NCI-H2029 treated with DMSO at 0.1 percent for 48 hours (cell line): ENCODE measurements around the gene PSMB11.

ENCODE experiments used
- DNase-seq: peaks from one replicate; lab custom pipeline; 2025; lab: John Stamatoyannopoulos, UW

Gene PSMB11

GRCh38 chr14:23015618-23016017 lies 26.4 kb upstream of the PSMB11 start:
- DNase-seq, result no peak

DNA sequence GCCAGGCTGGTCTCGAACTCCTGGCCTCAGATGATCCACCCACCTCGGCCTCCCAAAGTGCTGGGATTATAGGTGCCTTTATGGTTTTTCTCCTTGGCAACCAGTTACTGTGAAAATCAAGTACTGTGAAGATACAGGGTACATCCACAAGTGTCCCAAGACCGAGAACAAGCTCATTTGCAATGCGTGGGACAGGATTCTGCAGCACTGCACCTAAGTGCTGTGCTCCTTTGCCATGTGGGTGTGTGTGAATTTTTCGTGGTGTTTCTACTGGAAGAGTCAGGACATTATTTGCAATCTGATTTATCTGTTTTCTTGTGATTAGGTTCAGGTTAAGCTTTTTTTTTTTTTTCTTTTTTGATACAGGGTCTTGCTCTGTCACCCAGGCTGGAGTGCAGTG lies 24.9 kb upstream of the PSMB11 start:
- DNase-seq, result no peak

DNA sequence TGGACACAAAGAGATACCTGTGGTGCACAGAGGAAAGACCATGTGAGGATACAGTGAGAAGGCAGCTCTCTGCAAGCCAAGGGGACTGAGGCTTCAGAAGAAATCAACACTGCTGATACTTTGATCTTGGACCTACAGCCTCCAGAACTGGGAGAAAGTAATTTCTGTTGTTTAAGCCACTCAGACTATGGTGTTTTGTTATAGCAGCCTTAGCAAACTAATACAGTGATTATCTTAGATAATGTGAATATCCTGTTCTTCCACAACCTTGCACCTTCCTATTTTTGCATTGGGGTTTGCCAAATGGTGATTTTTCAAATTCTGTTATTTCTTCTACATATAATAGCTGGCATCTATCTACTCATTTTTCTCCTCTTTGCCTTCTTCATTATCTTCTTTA lies 23.9 kb upstream of the PSMB11 start:
- no peak for DNase-seq

DNA sequence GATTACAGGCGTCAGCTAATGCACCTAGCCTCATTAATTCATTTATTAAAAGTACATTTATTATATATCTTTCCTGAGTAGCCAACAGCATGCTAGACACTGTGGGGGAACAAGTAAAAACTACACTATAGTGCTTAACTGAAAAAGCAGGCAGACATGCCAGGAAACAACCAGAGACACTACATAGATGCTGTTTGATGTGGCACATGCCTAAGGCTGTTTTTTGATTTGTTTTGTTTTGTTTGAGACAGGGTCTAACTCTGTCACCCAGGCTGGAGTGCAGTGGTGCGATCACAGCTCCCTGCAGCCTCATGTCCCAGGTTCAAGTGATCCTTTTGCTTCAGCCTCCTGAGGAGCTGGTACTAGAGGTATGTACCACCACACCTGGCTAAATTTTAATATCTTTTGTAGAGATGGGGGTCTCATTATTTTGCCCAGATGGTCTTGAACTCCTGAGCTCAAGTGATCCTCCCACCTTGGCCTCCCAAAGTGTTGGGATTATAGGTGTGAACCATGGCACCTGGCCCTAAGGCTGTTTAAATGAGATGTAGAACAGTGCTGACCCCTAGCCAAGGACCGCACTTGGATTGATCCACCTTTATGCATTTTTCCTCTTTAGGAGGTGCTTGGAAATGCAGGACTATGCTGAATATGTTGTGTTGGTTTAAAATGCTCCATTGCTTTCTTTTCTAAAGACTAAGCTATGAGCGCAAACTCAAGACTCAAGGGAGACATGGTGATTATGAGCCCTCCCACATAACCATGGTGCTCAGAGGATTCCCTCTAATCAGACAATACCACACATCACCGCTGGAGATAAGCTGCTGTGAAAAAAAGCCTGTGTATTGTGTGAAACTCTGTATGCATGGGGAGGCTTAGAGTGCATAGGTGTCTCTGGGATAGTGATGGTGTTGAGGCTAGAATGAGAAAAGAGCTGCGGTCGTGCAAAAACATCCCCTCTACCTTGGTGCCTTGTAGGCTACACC lies 21.6 kb upstream of the PSMB11 start:
- no peak for DNase-seq

GRCh38 chr14:23021434-23021833 lies 20.6 kb upstream of the PSMB11 start:
- DNase-seq, result no peak

GRCh38 chr14:23021889-23022442 lies 20.0 kb upstream of the PSMB11 start:
- DNase-seq, result no peak

DNA sequence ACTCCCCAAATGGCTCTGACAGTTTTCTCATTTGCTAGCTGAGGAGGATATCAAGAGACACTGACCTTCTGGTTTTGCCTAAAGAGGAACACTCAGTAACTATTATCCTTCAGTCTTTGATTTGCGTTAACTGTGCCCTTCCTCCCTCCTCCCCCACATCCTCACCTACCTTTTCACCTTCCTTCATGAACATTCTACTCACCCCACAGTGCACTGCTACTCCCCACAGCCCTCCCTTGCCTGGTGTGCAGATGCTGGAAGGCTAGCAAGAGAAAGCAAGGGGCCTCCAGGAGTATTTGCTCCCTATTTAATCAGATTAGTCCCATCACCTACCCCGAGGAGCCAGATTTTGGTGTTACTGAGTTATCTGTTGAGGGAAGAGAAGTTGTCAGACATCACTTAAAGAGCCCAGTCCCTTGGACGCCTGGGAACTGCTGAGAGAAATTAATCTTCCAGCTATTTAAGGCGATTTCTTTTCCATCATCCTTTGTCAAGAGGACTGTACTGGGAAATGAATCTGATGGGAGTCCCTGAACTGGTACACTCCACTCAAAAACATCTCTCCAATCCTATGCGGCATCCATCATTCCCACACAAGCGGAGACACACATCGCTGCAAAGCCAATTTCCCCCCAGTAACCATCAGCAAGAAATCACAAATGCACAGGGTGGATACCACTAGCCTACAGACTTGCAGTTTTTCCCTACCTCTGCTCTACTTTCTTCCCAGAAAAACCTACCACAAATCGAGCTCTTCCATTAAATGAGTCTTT lies 18.8 kb upstream of the PSMB11 start:
- DNase-seq, result no peak

DNA sequence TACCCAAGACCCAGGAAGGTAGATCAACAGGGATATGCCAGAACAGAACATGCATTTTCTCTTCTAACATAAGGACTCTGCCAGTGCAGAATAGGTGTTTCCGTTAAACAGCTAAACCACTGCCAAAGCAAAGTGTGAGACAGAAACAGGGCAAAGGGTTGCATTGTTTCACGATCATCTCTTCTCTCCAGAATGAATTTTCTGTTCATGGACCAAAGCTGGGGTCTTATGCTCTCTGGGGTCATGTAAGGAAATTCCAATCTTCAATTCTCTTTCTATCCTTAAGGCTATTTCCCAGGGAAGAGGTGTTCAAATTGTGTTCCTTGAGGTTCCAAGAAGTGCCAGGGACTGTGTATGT lies 18.2 kb upstream of the PSMB11 start:
- no peak for DNase-seq

GRCh38 chr14:23024612-23025075 lies 17.4 kb upstream of the PSMB11 start:
- no peak for DNase-seq

- no peak for DNase-seq
These were observed 16.7 kb upstream of the PSMB11 start for GRCh38 chr14:23025151-23025814.

DNA sequence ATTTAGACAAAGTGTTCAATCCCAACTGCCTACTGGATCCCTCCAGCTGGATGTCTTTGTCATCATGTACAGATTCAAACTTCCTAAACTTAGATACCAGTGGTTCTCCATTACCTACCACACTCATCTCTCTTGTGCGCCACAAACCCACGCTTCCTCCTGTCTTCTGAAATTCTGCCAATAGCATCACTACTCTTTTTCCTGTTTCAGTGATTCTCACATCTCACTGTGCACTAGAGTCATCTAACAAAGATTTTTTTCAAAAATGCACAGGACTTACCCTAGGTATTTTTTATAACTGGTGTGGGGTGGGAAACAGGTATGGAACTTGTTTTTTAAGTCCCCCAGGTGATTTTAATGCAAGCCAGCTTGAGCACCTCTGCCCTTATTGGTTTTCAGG lies 13.2 kb upstream of the PSMB11 start:
- DNase-seq, result no peak

- no peak for DNase-seq
These were observed 11.1 kb upstream of the PSMB11 start for GRCh38 chr14:23030936-23031335.

DNA sequence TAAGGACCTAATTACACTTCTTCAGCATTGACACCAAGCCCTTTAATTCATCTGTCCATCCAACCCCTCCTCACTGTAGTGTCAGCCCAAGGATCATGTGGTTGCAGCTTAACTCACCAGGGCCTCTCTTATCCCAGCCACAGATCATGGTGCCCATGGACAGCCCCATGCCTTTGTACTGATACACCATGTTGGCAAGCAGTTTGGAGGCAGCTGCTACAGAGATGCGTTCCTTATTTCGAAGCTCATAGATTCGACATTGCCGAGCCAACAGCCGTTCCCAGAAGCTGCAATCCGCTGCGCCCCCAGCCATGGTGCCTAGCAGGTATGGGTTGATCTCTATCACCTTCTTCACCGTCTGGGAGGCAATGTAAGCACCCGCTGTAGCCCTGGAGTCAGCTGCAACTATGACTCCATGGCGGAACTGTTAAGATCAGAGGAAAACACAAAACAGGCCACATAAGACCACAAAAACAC lies 8.7 kb upstream of the PSMB11 start:
- no peak for DNase-seq

- no peak for DNase-seq
These were observed 8.1 kb upstream of the PSMB11 start for GRCh38 chr14:23033801-23034497.

DNA sequence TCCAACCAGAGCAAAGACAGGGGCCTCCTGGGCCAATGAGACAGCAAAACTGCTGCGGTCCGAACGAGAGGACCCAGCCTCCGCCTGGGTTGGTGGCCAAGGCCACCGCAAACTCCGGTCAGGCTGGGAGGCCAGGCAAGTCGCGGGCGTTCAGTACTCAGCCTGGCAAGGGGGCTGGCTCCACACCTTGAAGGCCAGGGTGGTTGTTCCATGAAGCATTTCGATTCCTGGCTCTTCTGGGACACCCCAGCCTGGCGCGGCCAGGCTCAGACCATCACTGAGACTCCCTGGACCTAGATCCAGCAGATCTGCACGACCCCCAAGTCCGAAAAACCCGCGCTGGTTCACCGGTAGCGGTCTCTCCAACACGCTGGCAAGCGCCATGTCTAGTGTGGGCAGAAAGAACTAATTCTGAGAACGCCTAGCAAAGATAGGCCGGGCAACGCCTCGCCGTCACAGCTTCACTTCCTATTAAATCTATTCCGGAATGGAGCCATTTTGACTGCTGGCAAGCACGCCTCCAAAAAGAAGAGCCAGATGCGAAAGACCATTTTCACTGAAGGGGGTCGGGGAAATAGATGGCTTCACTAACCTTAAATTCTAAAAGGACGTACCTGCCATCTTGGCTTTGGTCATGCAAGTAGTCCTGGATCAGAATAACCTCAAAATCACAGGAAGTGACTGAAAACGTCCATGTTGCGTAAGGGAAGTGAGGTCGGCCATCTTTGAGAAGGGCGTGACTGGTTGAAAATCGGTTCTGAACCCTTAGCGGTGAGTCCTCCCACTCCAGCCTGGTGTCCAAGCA lies 7.3 kb upstream of the PSMB11 start, which contains the start of gene PSMB5:
PSMB5 (minus strand) TSS at position 403 of the 805 bp plus-strand sequence; CDS start at position 384, 19 bp downstream.
- no peak for DNase-seq

- no peak for DNase-seq
These were observed 6.5 kb upstream of the PSMB11 start for GRCh38 chr14:23035303-23036144.

- no peak for DNase-seq
These were observed 1.9 kb upstream of the PSMB11 start for GRCh38 chr14:23040100-23040499.

DNA sequence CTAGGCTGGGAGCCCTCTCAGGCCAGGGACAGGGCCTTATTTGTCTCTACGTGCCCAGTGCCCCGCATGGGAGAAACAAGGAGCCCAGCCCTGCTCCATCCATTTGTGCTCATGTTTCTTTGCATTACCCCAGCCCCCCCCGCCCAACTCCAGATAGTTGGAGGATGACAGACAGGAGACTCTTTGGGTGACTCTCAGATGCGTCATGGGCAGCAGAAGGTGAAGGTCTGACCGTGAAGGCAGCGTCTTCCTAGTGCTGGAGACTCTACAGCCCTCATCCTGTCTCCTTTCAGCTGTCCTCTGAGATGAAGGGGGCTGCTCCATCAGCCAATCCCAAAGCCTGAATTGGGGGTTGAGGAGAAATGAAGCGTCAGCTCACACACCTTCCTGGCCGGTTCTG lies 283 bp upstream of the PSMB11 start:
- no peak for DNase-seq

DNA sequence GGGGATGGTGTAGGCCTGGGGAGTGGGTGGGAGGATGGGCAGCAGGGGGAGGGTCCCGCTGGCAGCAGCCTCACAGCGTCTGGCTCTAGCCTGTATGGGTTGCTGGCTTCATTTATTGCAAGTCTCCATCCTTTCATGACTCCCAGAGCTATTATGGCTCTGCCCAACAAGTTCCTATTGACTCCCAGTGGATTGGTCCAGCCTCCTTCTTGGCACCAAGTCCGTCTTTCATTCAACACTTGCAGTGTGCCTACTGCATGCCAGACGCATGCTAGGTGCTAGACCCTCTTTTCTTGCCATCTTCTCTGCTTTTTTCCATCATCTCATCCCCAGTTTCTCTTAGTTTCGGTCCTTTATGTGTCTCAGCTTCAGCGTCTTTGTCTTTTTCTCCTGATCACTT lies 1.1 kb downstream of the PSMB11 start:
- DNase-seq, result no peak

GRCh38 chr14:23043754-23044153 lies 1.7 kb downstream of the PSMB11 start:
- DNase-seq, result no peak
